ENCODE data around the gene BNC2. TPM values are rescaled to one million over a fixed set of nuclear protein-coding genes. Genes with fewer than 3 reads are reported as not detected.
"Not testable (repeated sequence)": the region's sequence is repeated elsewhere in the genome, so short reads cannot be mapped to it uniquely, and the experiment has no call there.

The BNC2 gene
- total and polyA plus RNA-seq, 2 experiments from 2014 or later: 13.8 to 18.5 TPM

DNA sequence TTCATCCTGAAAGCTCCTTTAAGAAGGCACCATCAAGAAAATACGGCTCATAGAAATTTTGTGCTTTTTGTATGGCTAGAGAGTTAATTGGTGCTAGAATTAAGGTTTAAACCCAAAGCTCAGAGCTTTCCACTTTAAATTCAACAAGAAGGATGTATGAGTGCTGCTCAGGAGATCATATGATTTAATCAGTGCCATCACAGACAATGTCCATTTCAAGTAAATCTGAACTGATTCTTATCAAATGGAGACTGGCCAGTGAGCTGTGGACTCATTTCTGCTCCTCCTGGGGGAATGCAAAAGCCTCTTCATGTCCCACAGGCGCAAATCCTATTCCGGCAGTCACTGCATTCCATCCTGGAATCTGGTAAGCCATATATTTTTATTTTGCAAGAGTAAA lies 327.2 kb downstream of the BNC2 start:
- Histone ChIP-seq H3K4me3 (no peak overlapping the region), H4K20me1 (ENCODE audit: insufficient read depth) (no peaks in the 10 kb centered on the region), H3K79me2 (ENCODE audit: insufficient read depth) (peaks cover 20% of the 10 kb centered on the region), H3K9ac (no peak overlapping the region), H3F3A (ENCODE audit: insufficient read depth) (no peaks in the 10 kb centered on the region; the same call in 1 of the 2 replicates), H2AFZ (no peak overlapping the region), H3K27ac (no peak overlapping the region), H3K36me3 (ENCODE audit: low read depth) (no peaks in the 10 kb centered on the region), H3K9me2 (ENCODE audit: insufficient read depth) (no peaks in the 10 kb centered on the region), H3K9me3 (ENCODE audit: low read depth) (no peaks in the 10 kb centered on the region), H3K4me2 (ENCODE audit: unreplicated experiment) (no peak overlapping the region), H3K4me1 (ENCODE audit: insufficient read depth) (peaks cover 16% of the 10 kb centered on the region), H3K27me3 (replicated peaks; ENCODE audit: insufficient read depth) (no peaks in the 10 kb centered on the region)
- in situ Hi-C loops (cut with MboI): no loop called here
- 93 to 95% methylated on average over 3 of the region's 3 CpGs for WGBS, 2 experiments (ENCODE audit: low coverage in 1 of 2, low lambda C conversion rate in 2 of 2, missing lambda C conversion rate in 2 of 2)
- no peak for DNase-seq
- no peak for TF ChIP-seq EZH2 (IDR thresholded peaks at IDR 0.05; ENCODE audit: insufficient read depth, poor library complexity, severe bottlenecking)
- no peak for TF ChIP-seq EZH2phosphoT487 (IDR thresholded peaks at IDR 0.05; ENCODE audit: insufficient read depth, low read depth)

GRCh38 chr9:16542290-16542689 lies 328.2 kb downstream of the BNC2 start:
- Histone ChIP-seq H2AFZ (no peak overlapping the region), H3K9me3 (ENCODE audit: low read depth) (no peaks in the 10 kb centered on the region), H3K4me2 (ENCODE audit: unreplicated experiment) (no peak overlapping the region), H3K27me3 (replicated peaks; ENCODE audit: insufficient read depth) (no peaks in the 10 kb centered on the region), H3K4me3 (no peak overlapping the region), H3K79me2 (ENCODE audit: insufficient read depth) (peaks cover 24% of the 10 kb centered on the region), H3K9me2 (ENCODE audit: insufficient read depth) (no peaks in the 10 kb centered on the region), H4K20me1 (ENCODE audit: insufficient read depth) (no peaks in the 10 kb centered on the region), H3F3A (ENCODE audit: insufficient read depth) (no peaks in the 10 kb centered on the region; the same call in 1 of the 2 replicates), H3K9ac (no peak overlapping the region), H3K4me1 (ENCODE audit: insufficient read depth) (peaks cover 16% of the 10 kb centered on the region), H3K36me3 (ENCODE audit: low read depth) (no peaks in the 10 kb centered on the region), H3K27ac (no peak overlapping the region)
- WGBS, 2 experiments (ENCODE audit: low coverage in 1 of 2, low lambda C conversion rate in 2 of 2, missing lambda C conversion rate in 2 of 2): 96 to 100% methylated on average over 1 of the region's 1 CpG
- TF ChIP-seq EZH2phosphoT487 (IDR thresholded peaks at IDR 0.05; ENCODE audit: insufficient read depth, low read depth): no peak
- no peak for TF ChIP-seq EZH2 (IDR thresholded peaks at IDR 0.05; ENCODE audit: insufficient read depth, poor library complexity, severe bottlenecking)
- DNase-seq: no peak
- in situ Hi-C loops (cut with MboI): no loop called here

- Histone ChIP-seq H3K79me2 (ENCODE audit: insufficient read depth) (peaks cover 29% of the 10 kb centered on the region), H3K36me3 (ENCODE audit: low read depth) (no peaks in the 10 kb centered on the region), H3F3A (ENCODE audit: insufficient read depth) (no peaks in the 10 kb centered on the region; the same call in 1 of the 2 replicates), H3K4me1 (ENCODE audit: insufficient read depth) (peaks cover 18% of the 10 kb centered on the region), H3K9ac (no peak overlapping the region), H4K20me1 (ENCODE audit: insufficient read depth) (no peaks in the 10 kb centered on the region), H3K9me2 (ENCODE audit: insufficient read depth) (no peaks in the 10 kb centered on the region), H2AFZ (no peak overlapping the region), H3K4me3 (no peak overlapping the region), H3K27ac (no peak overlapping the region), H3K9me3 (ENCODE audit: low read depth) (no peaks in the 10 kb centered on the region), H3K27me3 (replicated peaks; ENCODE audit: insufficient read depth) (no peaks in the 10 kb centered on the region), H3K4me2 (ENCODE audit: unreplicated experiment) (peak overlapping the region; percentile 20)
- WGBS, 2 experiments (ENCODE audit: low coverage in 1 of 2, low lambda C conversion rate in 2 of 2, missing lambda C conversion rate in 2 of 2): 62 to 72% methylated on average over 7 of the region's 7 CpGs
- peak; percentile 35 for DNase-seq
- TF ChIP-seq EZH2phosphoT487 (IDR thresholded peaks at IDR 0.05; ENCODE audit: insufficient read depth, low read depth): no peak
- TF ChIP-seq EZH2 (IDR thresholded peaks at IDR 0.05; ENCODE audit: insufficient read depth, poor library complexity, severe bottlenecking): no peak
- in situ Hi-C loops (cut with MboI): no loop called here
Measured at GRCh38 chr9:16540743-16541613, 329.5 kb downstream of the BNC2 start.

GRCh38 chr9:16539626-16540025 lies 330.8 kb downstream of the BNC2 start:
- H3F3A ChIP-seq (ENCODE audit: insufficient read depth); DNase-seq; H3K36me3 ChIP-seq (ENCODE audit: low read depth); H2AFZ ChIP-seq; H3K4me2 ChIP-seq (ENCODE audit: unreplicated experiment); H3K9ac ChIP-seq; in situ Hi-C loops (cut with MboI); H3K27ac ChIP-seq; H3K9me3 ChIP-seq (ENCODE audit: low read depth); H3K9me2 ChIP-seq (ENCODE audit: insufficient read depth); H3K4me3 ChIP-seq; H4K20me1 ChIP-seq (ENCODE audit: insufficient read depth); H3K27me3 ChIP-seq (replicated peaks; ENCODE audit: insufficient read depth): not testable (repeated sequence)
- peaks cover 29% of the 10 kb centered on the region for H3K79me2 ChIP-seq (ENCODE audit: insufficient read depth)
- H3K4me1 ChIP-seq (ENCODE audit: insufficient read depth): peaks cover 26% of the 10 kb centered on the region
- 96% methylated on average over 1 of the region's 1 CpG; no CpG with 5 or more reads in 1 of the 2 experiments for WGBS, 2 experiments (ENCODE audit: low coverage in 1 of 2, low lambda C conversion rate in 2 of 2, missing lambda C conversion rate in 2 of 2)

All from GM23248 (cell line).